BLaER1 (cell line): Measurements from ENCODE around the gene IRF6.
A peak's percentile ranks its signal among the peaks of the same experiment; 100 is the strongest.

Experiments
- H3K27ac ChIP-seq: shearing (Covaris generic); formaldehyde crosslinking; 2 replicates; pipeline ENCODE4 v1.8.1; 2022
- H3K27me3 ChIP-seq: shearing (Covaris generic); formaldehyde crosslinking; 2 replicates; pipeline ENCODE4 v1.8.1; 2022
- H3K36me3 ChIP-seq: shearing (Covaris generic); formaldehyde crosslinking; 2 replicates; pipeline ENCODE4 v1.8.1; 2022
- H3K4me1 ChIP-seq: shearing (Covaris generic); formaldehyde crosslinking; 2 replicates; pipeline ENCODE4 v1.8.1; 2022
- H3K4me2 ChIP-seq: shearing (Covaris generic); formaldehyde crosslinking; 2 replicates; pipeline ENCODE4 v1.8.1; 2022
- H3K4me3 ChIP-seq: shearing (Covaris generic); formaldehyde crosslinking; 2 replicates; pipeline ENCODE4 v1.8.1; 2022
- H3K9ac ChIP-seq: shearing (Covaris generic); formaldehyde crosslinking; 2 replicates; pipeline ENCODE4 v1.8.1; 2022
- H3K9me3 ChIP-seq: shearing (Covaris generic); formaldehyde crosslinking; 2 replicates; pipeline ENCODE4 v1.8.1; 2022
- H4K20me1 ChIP-seq: shearing (Covaris generic); formaldehyde crosslinking; 2 replicates; pipeline ENCODE4 v1.8.1; 2022
- Cebpa-rat ChIP-seq: shearing (Covaris generic); IDR thresholded peaks from 2 replicates; pipeline ENCODE4 v1.8.1; 2022

IRF6 gene

DNA sequence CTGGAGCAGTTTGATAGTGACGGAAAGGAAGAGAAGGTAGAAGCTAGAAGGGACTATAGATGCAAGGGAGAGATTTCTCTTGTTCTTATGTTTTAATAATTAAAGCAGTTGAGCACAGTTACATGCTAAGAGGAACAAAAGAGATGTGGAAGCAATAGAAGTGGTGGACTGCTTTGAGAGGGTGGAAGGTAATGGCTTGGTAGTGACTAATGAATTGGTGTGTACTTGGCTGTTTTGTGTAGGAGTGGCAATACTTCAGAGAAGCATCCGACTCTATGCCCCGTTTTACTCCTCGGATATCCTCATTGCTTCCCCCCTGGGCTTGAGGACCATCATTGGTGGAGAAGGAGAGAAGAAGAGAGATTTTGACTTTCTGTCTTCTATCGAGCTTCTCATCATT, 34.7 kb upstream of the IRF6 start:
- H3K4me2 ChIP-seq, result no peak overlapping the region

DNA sequence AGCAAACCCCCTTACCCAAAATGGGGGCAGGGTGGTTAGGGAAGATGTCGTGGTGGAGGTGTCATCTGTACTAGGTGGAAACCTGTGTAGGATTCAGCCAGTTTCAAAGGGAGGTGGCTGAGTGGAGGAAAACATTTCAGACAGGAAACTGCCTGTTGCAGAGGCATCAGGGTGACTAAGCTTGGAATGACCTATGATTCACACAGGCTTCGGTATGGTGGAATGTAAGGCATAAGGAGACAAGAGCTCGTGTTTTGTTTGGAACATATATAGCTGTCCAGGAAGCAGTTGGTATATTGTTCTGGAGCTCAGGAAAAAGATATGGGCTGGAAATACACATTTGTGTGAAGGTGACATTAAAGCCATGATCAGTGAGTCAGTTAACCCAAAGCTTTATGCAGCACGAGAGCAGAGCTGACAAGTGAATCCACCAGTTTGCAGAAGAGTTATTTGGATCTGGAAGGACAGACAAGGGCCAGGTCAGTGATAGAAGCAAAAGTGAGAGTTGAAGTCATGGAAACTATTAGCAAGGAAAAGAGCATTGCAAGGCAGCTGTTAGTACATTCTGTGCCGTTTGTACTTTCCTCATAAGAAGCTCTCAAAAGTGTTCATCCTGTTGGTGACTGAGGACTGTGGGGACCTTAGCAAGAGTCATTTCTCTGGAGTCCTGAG, 34.1 kb upstream of the IRF6 start:
- H3K27me3 ChIP-seq, result no peaks in the 10 kb centered on the region
- H3K4me3 ChIP-seq, result no peak overlapping the region
- no peaks in the 10 kb centered on the region for H3K9me3 ChIP-seq
- H4K20me1 ChIP-seq, result no peaks in the 10 kb centered on the region
- H3K36me3 ChIP-seq, result peaks cover 99% of the 10 kb centered on the region
- H3K9ac ChIP-seq, result no peak overlapping the region
- H3K4me2 ChIP-seq, result no peak overlapping the region
- H3K4me1 ChIP-seq, result no peaks in the 10 kb centered on the region
- H3K27ac ChIP-seq, result no peak overlapping the region
- no peak for TF ChIP-seq Cebpa-rat

More for the DNA sequence above, 34.7 kb upstream of the IRF6 start:
- H3K9ac ChIP-seq, result no peak overlapping the region
- TF ChIP-seq Cebpa-rat, result no peak
- no peaks in the 10 kb centered on the region for H3K9me3 ChIP-seq
- no peaks in the 10 kb centered on the region for H3K27me3 ChIP-seq
- H3K4me3 ChIP-seq, result no peak overlapping the region
- peaks cover 3% of the 10 kb centered on the region; the same call in 1 of the 2 replicates for H3K4me1 ChIP-seq
- no peak overlapping the region for H3K27ac ChIP-seq
- H3K36me3 ChIP-seq, result peaks cover 99% of the 10 kb centered on the region
- no peaks in the 10 kb centered on the region for H4K20me1 ChIP-seq

DNA sequence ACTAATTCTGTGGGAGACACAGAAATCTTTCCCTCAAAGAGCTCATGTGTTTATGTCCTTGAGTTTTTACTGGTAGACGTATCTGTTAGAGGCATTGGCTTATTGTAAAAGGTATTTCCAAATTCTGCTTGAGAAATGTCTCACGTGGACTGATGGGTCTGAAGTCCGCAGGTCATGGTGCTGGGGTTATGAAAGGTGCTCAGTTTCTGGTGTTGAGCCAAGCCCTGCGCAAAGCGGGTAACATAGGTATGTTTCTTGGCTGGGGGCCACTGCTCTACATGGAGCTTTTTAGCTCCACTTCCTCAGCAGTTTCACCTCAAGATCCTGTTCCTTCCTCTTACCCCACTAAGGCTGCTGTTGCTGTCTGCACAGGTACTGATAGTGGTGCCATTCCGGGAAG, 32.6 kb upstream of the IRF6 start:
- Histone ChIP-seq H3K27me3 (no peaks in the 10 kb centered on the region), H3K4me1 (no peaks in the 10 kb centered on the region), H3K36me3 (peaks cover 99% of the 10 kb centered on the region), H3K4me2 (no peak overlapping the region), H3K9me3 (no peaks in the 10 kb centered on the region), H3K27ac (no peak overlapping the region), H3K9ac (no peak overlapping the region), H4K20me1 (no peaks in the 10 kb centered on the region), H3K4me3 (no peak overlapping the region)
- TF ChIP-seq Cebpa-rat, result no peak

DNA sequence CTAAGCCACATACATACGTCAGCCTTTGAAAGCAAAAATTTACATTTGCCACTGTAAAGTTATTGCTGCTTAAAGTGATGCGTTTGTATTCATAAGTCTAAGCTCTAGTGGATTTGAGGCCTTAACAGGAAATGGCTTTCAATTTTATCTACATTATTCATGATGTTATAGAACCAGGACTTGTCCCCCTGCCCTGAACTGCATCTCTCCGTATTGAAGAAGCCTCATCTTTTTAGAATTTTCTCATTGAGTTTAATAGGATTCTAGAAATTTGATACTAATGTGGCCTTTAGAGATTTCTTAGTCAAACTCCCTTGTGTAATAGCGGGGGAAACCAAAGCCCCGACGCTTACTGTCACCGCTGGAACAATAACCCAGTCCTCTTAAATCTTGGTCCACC, 31.7 kb upstream of the IRF6 start:
- Histone ChIP-seq H3K9me3 (no peaks in the 10 kb centered on the region), H4K20me1 (no peaks in the 10 kb centered on the region), H3K9ac (no peak overlapping the region), H3K27ac (no peak overlapping the region), H3K36me3 (peaks cover 99% of the 10 kb centered on the region), H3K4me3 (no peak overlapping the region), H3K4me1 (no peaks in the 10 kb centered on the region), H3K4me2 (no peak overlapping the region), H3K27me3 (no peaks in the 10 kb centered on the region)
- no peak for TF ChIP-seq Cebpa-rat

DNA sequence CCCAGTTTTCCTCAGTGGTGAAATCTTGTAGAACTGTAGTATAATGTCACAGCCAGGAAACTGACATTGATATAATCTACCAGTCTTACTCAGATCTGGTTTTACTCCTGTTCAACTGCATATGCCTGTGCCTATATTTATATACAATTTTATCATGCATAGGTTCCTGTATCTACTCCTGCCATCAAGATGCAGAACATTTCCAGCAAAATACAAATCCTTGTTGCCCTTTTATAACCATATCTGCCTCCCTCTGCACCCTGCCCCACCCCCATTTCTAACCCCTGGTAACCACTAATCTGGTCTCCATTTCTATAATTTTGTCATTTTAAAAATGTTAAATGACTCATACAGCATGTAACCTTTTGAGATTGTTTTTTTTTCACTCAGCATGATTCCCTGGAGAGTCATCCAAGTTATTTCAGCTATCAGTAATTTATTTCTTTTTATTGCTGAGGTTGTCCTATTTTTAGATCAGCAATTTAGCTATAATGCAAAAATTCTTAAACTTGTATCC, 29.9 kb upstream of the IRF6 start:
- no peak overlapping the region for H3K4me3 ChIP-seq
- TF ChIP-seq Cebpa-rat, result no peak
- H3K27me3 ChIP-seq, result no peaks in the 10 kb centered on the region
- no peak overlapping the region for H3K4me2 ChIP-seq
- H3K9me3 ChIP-seq, result no peaks in the 10 kb centered on the region
- peaks cover 96% of the 10 kb centered on the region for H3K36me3 ChIP-seq
- H4K20me1 ChIP-seq, result no peaks in the 10 kb centered on the region
- no peak overlapping the region for H3K27ac ChIP-seq
- H3K4me1 ChIP-seq, result no peaks in the 10 kb centered on the region
- H3K9ac ChIP-seq, result no peak overlapping the region

DNA sequence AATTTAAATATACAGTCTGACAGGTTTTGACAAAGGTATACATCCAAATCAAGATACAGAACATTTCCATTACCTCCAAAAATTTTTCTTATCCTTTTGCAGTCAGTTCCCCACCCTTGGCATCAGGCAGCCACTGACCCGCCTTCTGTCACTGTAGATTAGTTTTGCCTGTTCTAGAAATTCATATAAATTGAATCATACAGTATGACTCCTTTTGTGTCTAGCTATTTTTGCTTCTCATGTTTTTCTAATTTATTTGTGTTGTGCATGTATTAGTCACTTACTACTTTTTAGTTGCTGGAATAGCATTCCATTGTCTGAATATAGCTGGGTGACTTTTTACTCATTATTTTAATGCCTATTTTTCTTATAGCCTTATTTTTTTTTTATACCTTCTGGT, 25.7 kb upstream of the IRF6 start:
- no peak overlapping the region for H3K4me3 ChIP-seq
- no peaks in the 10 kb centered on the region for H4K20me1 ChIP-seq
- H3K27ac ChIP-seq, result no peak overlapping the region
- no peak overlapping the region for H3K9ac ChIP-seq
- H3K9me3 ChIP-seq, result no peaks in the 10 kb centered on the region
- H3K4me2 ChIP-seq, result no peak overlapping the region
- H3K27me3 ChIP-seq, result no peaks in the 10 kb centered on the region
- peaks cover 26% of the 10 kb centered on the region for H3K4me1 ChIP-seq
- peaks cover 58% of the 10 kb centered on the region for H3K36me3 ChIP-seq
- TF ChIP-seq Cebpa-rat, result no peak

DNA sequence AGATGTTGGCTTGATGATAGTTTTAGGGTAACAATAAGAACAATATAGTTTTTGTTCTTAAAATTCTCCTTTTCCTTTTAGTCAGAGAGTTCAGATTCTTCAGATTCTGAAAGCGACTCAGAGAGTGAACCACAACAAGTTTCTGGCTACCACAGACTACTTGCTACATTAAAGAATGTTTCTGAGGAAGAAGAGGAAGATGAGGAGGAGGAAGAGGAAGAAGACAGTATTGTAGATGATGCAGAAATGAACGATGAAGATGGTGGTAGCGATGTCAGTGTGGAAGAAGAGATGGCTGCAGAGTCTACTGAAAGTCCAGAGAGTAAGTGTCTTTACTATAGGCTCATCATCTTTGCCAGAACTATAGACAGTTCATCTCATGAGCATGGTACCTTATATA, 24.8 kb upstream of the IRF6 start:
- no peak overlapping the region for H3K4me2 ChIP-seq

DNA sequence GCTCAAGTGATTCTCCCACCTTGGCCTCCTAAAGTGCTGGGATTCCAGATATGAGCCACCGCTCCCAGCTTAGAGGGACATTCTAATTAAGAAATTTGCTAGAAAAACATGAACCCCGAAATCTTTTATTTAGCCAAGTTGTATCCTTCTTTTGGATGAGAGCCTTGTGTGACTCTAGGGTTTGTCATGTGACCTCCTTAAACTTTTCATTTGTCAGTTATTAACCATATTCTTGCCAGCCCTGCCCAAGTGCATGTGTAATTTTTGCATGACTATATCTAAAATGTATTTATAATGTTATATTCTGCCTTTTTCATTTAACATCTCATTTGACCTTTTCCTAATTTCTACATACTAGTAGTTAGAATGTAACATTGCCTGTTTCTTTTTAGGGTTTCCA, 23.8 kb upstream of the IRF6 start:
- Histone ChIP-seq H3K9me3 (no peaks in the 10 kb centered on the region), H3K4me3 (peak overlapping the region; percentile 84), H3K27ac (no peak overlapping the region), H3K4me1 (peaks cover 26% of the 10 kb centered on the region), H3K4me2 (peak overlapping the region; percentile 81), H3K27me3 (no peaks in the 10 kb centered on the region), H3K9ac (0 out of 2 replicates have a peak overlapping the region, but pooled peaks have one; percentile 40), H4K20me1 (no peaks in the 10 kb centered on the region), H3K36me3 (peaks cover 40% of the 10 kb centered on the region)
- no peak for TF ChIP-seq Cebpa-rat

More for the DNA sequence above, 24.8 kb upstream of the IRF6 start:
- no peaks in the 10 kb centered on the region for H4K20me1 ChIP-seq
- peaks cover 50% of the 10 kb centered on the region for H3K36me3 ChIP-seq
- no peak for TF ChIP-seq Cebpa-rat
- peaks cover 26% of the 10 kb centered on the region for H3K4me1 ChIP-seq
- H3K27ac ChIP-seq, result no peak overlapping the region
- H3K27me3 ChIP-seq, result no peaks in the 10 kb centered on the region
- no peaks in the 10 kb centered on the region for H3K9me3 ChIP-seq
- H3K9ac ChIP-seq, result no peak overlapping the region
- H3K4me3 ChIP-seq, result no peak overlapping the region

DNA sequence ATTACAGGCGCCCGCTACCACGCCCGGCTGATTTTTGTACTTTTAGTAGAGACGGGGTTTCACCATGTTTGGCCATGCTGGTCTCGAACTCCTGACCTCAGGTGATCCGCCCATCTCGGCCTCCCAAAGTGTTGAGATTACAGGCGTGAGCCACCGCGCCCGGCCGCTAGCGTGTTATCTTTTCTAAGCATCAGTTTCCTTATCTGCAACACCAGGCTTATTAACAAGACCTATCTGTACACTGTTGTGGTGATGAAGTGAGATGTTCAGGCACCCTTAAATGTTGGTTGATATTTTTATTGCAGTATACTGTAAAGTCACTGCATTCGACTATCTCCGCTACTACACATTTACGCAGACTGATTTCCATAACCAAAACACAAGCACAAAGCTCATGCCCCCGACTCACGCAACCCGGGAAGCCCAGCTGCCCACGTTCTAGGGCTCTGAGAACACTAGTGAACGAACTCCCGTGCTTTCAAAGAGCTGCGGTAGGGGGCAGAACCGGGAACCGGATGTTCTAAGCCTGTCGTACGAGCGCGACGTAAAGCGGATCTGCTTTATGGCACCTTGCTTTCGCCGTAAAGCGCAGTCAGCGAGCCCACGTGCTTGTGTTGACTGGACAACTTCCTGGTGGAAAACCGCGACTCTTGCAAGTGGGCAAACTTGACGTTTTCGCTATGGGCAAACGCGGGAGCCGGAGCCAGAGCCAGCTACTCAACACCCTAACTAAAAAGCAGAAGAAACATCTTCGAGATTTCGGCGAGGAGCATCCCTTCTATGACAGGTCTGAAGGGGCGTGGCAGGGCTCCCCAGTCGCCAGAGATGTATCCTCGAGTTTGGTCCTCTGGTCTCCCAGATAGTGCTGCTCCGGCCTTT, 21.7 kb upstream of the IRF6 start, which contains the start of gene UTP25:
TSS of gene UTP25 (plus strand) at position 589 of the 879 bp plus-strand sequence. CDS start at position 681, 92 bp downstream.
- Histone ChIP-seq H3K27ac (peak within 1 kb of the TSS; percentile 79), H3K9me3 (no peaks in the 10 kb centered on the region), H3K4me1 (peaks cover 26% of the 10 kb centered on the region), H3K4me3 (peak within 1 kb of the TSS; percentile 84), H3K36me3 (peaks cover 19% of the 10 kb centered on the region), H4K20me1 (no peaks in the 10 kb centered on the region), H3K27me3 (no peaks in the 10 kb centered on the region), H3K9ac (peak within 1 kb of the TSS; percentile 79), H3K4me2 (peak within 1 kb of the TSS; percentile 81)
- no peak for TF ChIP-seq Cebpa-rat
